ENCODE data around the gene DNPH1. TPM values are rescaled to one million over a fixed set of nuclear protein-coding genes. Genes with fewer than 3 reads are reported as not detected.
A peak's percentile ranks its signal among the peaks of the same experiment; 100 is the strongest.

Gene DNPH1
- total and polyA plus RNA-seq, 9 of the 15 experiments (the other 6 are each of a cell fraction or from before 2014, with no cell fraction given): 7.3 to 300 (median 68.7) TPM

- TF ChIP-seq HMBOX1 (IDR thresholded peaks at IDR 0.05) (no peak), ZNF639 (CRISPR knock-in tag; conservative IDR thresholded peaks at IDR 0.05 in 1 of 2, IDR thresholded peaks at IDR 0.05 in 1 of 2) (peak in 1 of 2 experiments; percentile 55; a peak in 2 of 4 replicates), CHD1 (IDR thresholded peaks at IDR 0.05; ENCODE audit: low read length) (peak; percentile 78), POLR2A (conservative IDR thresholded peaks at IDR 0.05) (peak; percentile 82), KLF13 (tag; IDR thresholded peaks at IDR 0.05; ENCODE audit: borderline replicate concordance, low read depth) (peak; percentile 48; the same call in 1 of the 2 replicates), ZNF395 (CRISPR knock-in tag; IDR thresholded peaks at IDR 0.05) (peak; percentile 30; the same call in 1 of the 2 replicates), ZNF511 (CRISPR knock-in tag; IDR thresholded peaks at IDR 0.05) (peak; percentile 88; the same call in 1 of the 2 replicates), TBP (optimal IDR thresholded peaks at IDR 0.05; ENCODE audit: low read depth, low read length) (peak; percentile 86), ZHX1 (conservative IDR thresholded peaks at IDR 0.05; ENCODE audit: low read length) (peak; percentile 86; the same call in 1 of the 2 replicates), USF2 (CRISPR knock-in tag; IDR thresholded peaks at IDR 0.05) (peak; percentile 96), TOE1 (IDR thresholded peaks at IDR 0.05; ENCODE audit: borderline replicate concordance) (peak; percentile 92), TOE1 (CRISPR knock-in tag; IDR thresholded peaks at IDR 0.05; ENCODE audit: borderline replicate concordance, low read depth) (no peak), RBM14 (IDR thresholded peaks at IDR 0.05; ENCODE audit: borderline replicate concordance, insufficient read depth, low read depth, low read length) (0 out of 2 replicates have a peak, but pooled peaks have one; percentile 60), EZH2 (IDR thresholded peaks at IDR 0.05; ENCODE audit: borderline replicate concordance, low read depth, low read length) (no peak), MTA3 (IDR thresholded peaks at IDR 0.05; ENCODE audit: borderline replicate concordance) (no peak; the same call in 1 of the 2 replicates)
Observed at GRCh38 chr6:43228951-43229802, at the start of gene DNPH1 (continued).
